ENCODE data around the gene NIPSNAP2. TPM values are rescaled to one million over a fixed set of nuclear protein-coding genes. Genes with fewer than 3 reads are reported as not detected.

The NIPSNAP2 gene
- total RNA-seq, 1 experiment from 2014 or later = 62.4 TPM

DNA sequence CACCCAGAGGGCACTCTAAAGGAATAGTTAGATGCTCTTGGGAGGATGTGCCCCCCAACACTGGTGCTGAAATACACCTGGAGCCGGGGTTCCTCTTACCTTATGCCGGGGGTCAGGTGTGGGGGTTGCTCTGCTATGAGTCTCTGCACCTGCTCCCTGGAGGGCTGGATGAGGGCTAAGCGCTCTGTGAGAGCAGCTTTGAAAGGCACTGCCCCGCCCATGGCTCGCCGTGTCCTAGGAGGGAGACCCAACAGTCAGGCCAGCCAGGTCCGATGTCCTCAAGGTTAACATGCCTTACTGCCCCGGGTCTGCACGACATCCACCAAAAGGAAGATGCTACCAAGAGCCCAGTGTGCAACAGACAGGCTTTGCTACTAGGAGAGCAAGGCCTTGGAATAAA is 55.1 kb downstream of the NIPSNAP2 start (continued):
- TF ChIP-seq, protein P1, sequence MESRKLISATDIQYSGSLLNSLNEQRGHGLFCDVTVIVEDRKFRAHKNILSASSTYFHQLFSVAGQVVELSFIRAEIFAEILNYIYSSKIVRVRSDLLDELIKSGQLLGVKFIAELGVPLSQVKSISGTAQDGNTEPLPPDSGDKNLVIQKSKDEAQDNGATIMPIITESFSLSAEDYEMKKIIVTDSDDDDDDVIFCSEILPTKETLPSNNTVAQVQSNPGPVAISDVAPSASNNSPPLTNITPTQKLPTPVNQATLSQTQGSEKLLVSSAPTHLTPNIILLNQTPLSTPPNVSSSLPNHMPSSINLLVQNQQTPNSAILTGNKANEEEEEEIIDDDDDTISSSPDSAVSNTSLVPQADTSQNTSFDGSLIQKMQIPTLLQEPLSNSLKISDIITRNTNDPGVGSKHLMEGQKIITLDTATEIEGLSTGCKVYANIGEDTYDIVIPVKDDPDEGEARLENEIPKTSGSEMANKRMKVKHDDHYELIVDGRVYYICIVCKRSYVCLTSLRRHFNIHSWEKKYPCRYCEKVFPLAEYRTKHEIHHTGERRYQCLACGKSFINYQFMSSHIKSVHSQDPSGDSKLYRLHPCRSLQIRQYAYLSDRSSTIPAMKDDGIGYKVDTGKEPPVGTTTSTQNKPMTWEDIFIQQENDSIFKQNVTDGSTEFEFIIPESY (IDR thresholded peaks at IDR 0.05; ENCODE audit: extremely low read depth, insufficient replicate concordance, low read length) = no peak
- TF ChIP-seq RAD21 (IDR thresholded peaks at IDR 0.05; ENCODE audit: low read depth) (no peak), FOSL1 (IDR thresholded peaks at IDR 0.05; ENCODE audit: low read depth) (no peak)
- TF ChIP-seq, protein P2, sequence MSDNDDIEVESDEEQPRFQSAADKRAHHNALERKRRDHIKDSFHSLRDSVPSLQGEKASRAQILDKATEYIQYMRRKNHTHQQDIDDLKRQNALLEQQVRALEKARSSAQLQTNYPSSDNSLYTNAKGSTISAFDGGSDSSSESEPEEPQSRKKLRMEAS (IDR thresholded peaks at IDR 0.05) = no peak

GRCh38 chr7:56023500-56023899 is 59.1 kb downstream of the NIPSNAP2 start:
- Histone ChIP-seq H3K79me2 (ENCODE audit: insufficient read depth, low read length) (no peaks in the 10 kb centered on the region), H2AFZ (ENCODE audit: low read depth, low read length, poor library complexity, severe bottlenecking) (no peak overlapping the region), H4K20me1 (ENCODE audit: insufficient read depth) (no peaks in the 10 kb centered on the region), H3K27me3 (ENCODE audit: insufficient read depth, low read length) (no peaks in the 10 kb centered on the region), H3K4me3 (replicated peaks in 1 of 2; ENCODE audit: low read depth in 1 of 2, low read length in 2 of 2) (no peak overlapping the region), H3K27ac (ENCODE audit: low read depth, low read length) (no peak overlapping the region), H3K9me2 (ENCODE audit: insufficient read depth) (no peaks in the 10 kb centered on the region), H3K4me2 (ENCODE audit: low read length) (no peak overlapping the region), H3K9me3 (ENCODE audit: control insufficient read depth in 1 of 2, insufficient read depth in 1 of 2, low read depth in 1 of 2, low read length in 2 of 2) (no peaks in the 10 kb centered on the region), H3K9ac (ENCODE audit: low read length) (no peak overlapping the region), H3K4me1 (ENCODE audit: control insufficient read depth in 1 of 2, insufficient read depth in 2 of 2, low read length in 2 of 2) (no peaks in the 10 kb centered on the region), H3K36me3 (ENCODE audit: control insufficient read depth in 1 of 2, insufficient read depth in 2 of 2, low read length in 2 of 2) (peaks cover 6 to 12% of the 10 kb centered on the region in 2 experiments; a peak in 3 of 4 replicates)
- ATAC-seq (no peak), DNase-seq (ENCODE audit: low read depth, low spot score) (no peak)
- CTCF ChIA-PET = no interaction called here
- POLR2A ChIA-PET = no interaction called here
- no TSS peak for BruUV-seq (replicated peaks)
- intact Hi-C loops (cut with micrococcal nuclease) = no loop called here
- RAD21 ChIA-PET (ENCODE audit: low non-redundant PET in 1 of 2, low total read pairs in 2 of 2, uncharacterized antibody in 2 of 2, unreplicated experiment in 2 of 2) = no interaction called here
- TF ChIP-seq ELF1 (IDR thresholded peaks at IDR 0.05; ENCODE audit: borderline replicate concordance, low read depth) = no peak
- TF ChIP-seq POLR2A (IDR thresholded peaks at IDR 0.05; ENCODE audit: borderline replicate concordance, extremely low read depth, insufficient read depth, insufficient read length) = no peak

DNA sequence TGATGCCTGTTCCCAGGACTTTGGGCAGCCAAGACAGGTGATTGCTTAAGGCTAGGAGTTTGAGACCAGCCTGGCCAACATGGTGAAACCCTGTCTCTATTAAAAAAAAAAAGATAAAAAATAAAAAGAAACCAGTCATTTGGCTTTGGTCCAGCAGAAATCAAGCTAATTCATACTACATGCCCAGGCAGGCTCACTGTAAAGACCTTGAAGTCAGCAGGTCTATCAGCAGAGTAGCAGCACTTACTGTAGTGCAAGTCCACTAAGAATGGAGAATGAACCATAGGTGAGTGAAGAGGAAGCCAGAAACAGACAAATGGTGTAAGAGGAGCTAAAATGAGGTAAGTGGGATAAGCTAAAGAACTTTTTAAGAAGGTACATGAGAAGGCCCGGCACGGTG is 62.2 kb downstream of the NIPSNAP2 start:
- Histone ChIP-seq H2AFZ (ENCODE audit: low read depth, low read length, poor library complexity, severe bottlenecking) (no peak overlapping the region), H3K9ac (ENCODE audit: low read length) (no peak overlapping the region), H3K4me3 (replicated peaks in 1 of 2; ENCODE audit: low read depth in 1 of 2, low read length in 2 of 2) (no peak overlapping the region), H3K27me3 (ENCODE audit: insufficient read depth, low read length) (no peaks in the 10 kb centered on the region), H3K27ac (ENCODE audit: low read depth, low read length) (no peak overlapping the region), H3K79me2 (ENCODE audit: insufficient read depth, low read length) (no peaks in the 10 kb centered on the region), H3K36me3 (ENCODE audit: control insufficient read depth in 1 of 2, insufficient read depth in 2 of 2, low read length in 2 of 2) (peaks cover 2 to 4% of the 10 kb centered on the region in 2 experiments; a peak in 3 of 4 replicates), H4K20me1 (ENCODE audit: insufficient read depth) (no peaks in the 10 kb centered on the region), H3K4me1 (ENCODE audit: control insufficient read depth in 1 of 2, insufficient read depth in 2 of 2, low read length in 2 of 2) (0 out of 4 replicates have a peak, but pooled peaks cover 0 to 4% of the 10 kb centered on the region in 2 experiments), H3K9me2 (ENCODE audit: insufficient read depth) (no peaks in the 10 kb centered on the region), H3K4me2 (ENCODE audit: low read length) (no peak overlapping the region), H3K9me3 (ENCODE audit: control insufficient read depth in 1 of 2, insufficient read depth in 1 of 2, low read depth in 1 of 2, low read length in 2 of 2) (no peaks in the 10 kb centered on the region)
- intact Hi-C loops (cut with micrococcal nuclease) = no loop called here
- DNase-seq (ENCODE audit: low read depth, low spot score) = no peak
- no TSS peak for BruUV-seq (replicated peaks)
- CTCF ChIA-PET = no interaction called here
- POLR2A ChIA-PET = no interaction called here
- TF ChIP-seq CBX3 (IDR thresholded peaks at IDR 0.05; ENCODE audit: low read depth) = no peak
- no peak for TF ChIP-seq SIN3A (IDR thresholded peaks at IDR 0.05; ENCODE audit: low read depth)
- RAD21 ChIA-PET (ENCODE audit: low non-redundant PET in 1 of 2, low total read pairs in 2 of 2, uncharacterized antibody in 2 of 2, unreplicated experiment in 2 of 2) = no interaction called here
- ATAC-seq = no peak

All from HCT116 (cell line).